Stimulated activated CD4-positive, alpha-beta T cell treated with anti-CD3 and anti-CD28 coated beads, Interleukin-1b, Interleukin-23, amount 100 ng/mL, for 48 hours (primary cell): ENCODE results near the gene CERS5.

Experiments used
- DNase-seq: peaks from one replicate; pipeline ENCODE4 v3.0.0-alpha.2; 2020

The CERS5 gene

GRCh38 chr12:50123203-50123602, 44.0 kb downstream of the CERS5 start:
- DNase-seq = no peak

- no peak for DNase-seq
Observed at GRCh38 chr12:50121641-50122040, 45.5 kb downstream of the CERS5 start.

- DNase-seq = no peak
Observed at GRCh38 chr12:50120953-50121352, 46.2 kb downstream of the CERS5 start.

- no peak for DNase-seq
Observed at GRCh38 chr12:50120521-50120920, 46.6 kb downstream of the CERS5 start.

- no peak for DNase-seq
Observed at GRCh38 chr12:50119387-50119786, 47.8 kb downstream of the CERS5 start.

GRCh38 chr12:50117057-50117622, 50.0 kb downstream of the CERS5 start:
- DNase-seq = no peak

- DNase-seq = no peak
Observed at GRCh38 chr12:50112456-50113218, 54.5 kb downstream of the CERS5 start.

- DNase-seq = peak; percentile 99
Observed at GRCh38 chr12:50111693-50112455, 55.3 kb downstream of the CERS5 start, which contains the start of gene COX14. Gene COX14, plus strand, starts transcription at chr12:50112236. Its CDS starts 7,808 bp downstream, at chr12:50120044.

GRCh38 chr12:50111395-50111692, 55.8 kb downstream of the CERS5 start:
- DNase-seq = no peak

- no peak for DNase-seq
Observed at GRCh38 chr12:50110762-50111351, 56.3 kb downstream of the CERS5 start.

GRCh38 chr12:50110127-50110761, 56.9 kb downstream of the CERS5 start:
- DNase-seq = peak; percentile 18

GRCh38 chr12:50109319-50109718, 57.9 kb downstream of the CERS5 start:
- no peak for DNase-seq

- no peak for DNase-seq
Observed at GRCh38 chr12:50107416-50108268, 59.5 kb downstream of the CERS5 start.

GRCh38 chr12:50106907-50107306, 60.3 kb downstream of the CERS5 start:
- no peak for DNase-seq

- no peak for DNase-seq
Observed at GRCh38 chr12:50105913-50106450, 61.2 kb downstream of the CERS5 start.

- no peak for DNase-seq
Observed at GRCh38 chr12:50104417-50105366, 62.5 kb downstream of the CERS5 start.

GRCh38 chr12:50103767-50104321, 63.3 kb downstream of the CERS5 start, which contains the start of gene GPD1:
Gene GPD1, plus strand, starts transcription at chr12:50104008. Its CDS starts 43 bp downstream, at chr12:50104051.
- DNase-seq = no peak

GRCh38 chr12:50103351-50103750, 63.8 kb downstream of the CERS5 start:
- no peak for DNase-seq

- DNase-seq = no peak
Observed at GRCh38 chr12:50102646-50103309, 64.4 kb downstream of the CERS5 start.

- DNase-seq = no peak
Observed at GRCh38 chr12:50102131-50102531, 65.0 kb downstream of the CERS5 start.
